ENCODE results near the gene ABCA13. TPM values are rescaled to one million over a fixed set of nuclear protein-coding genes. Genes with fewer than 3 reads are reported as not detected.

ABCA13 gene
- total RNA-seq, 2 experiments from 2014 or later, result not detected

GRCh38 chr7:48225101-48225500, 53.8 kb downstream of the ABCA13 start:
- ChIA-PET POLR2A (no interaction called here), CTCF (no interaction called here)
- Mint-ChIP-seq H3K4me3 (no peak overlapping the region), H3K27me3 (peaks cover 8% of the 10 kb centered on the region), H3K27ac (no peak overlapping the region), H3K4me1 (no peaks in the 10 kb centered on the region), H3K9me3 (no peaks in the 10 kb centered on the region), H3K36me3 (ENCODE audit: low read depth) (no peaks in the 10 kb centered on the region)
- DNase-seq, result no peak

- Mint-ChIP-seq H3K4me1 (no peaks in the 10 kb centered on the region), H3K9me3 (no peaks in the 10 kb centered on the region), H3K36me3 (ENCODE audit: low read depth) (no peaks in the 10 kb centered on the region), H3K27ac (no peak overlapping the region), H3K4me3 (no peak overlapping the region), H3K27me3 (peaks cover 5% of the 10 kb centered on the region)
- no peak for DNase-seq
- ChIA-PET CTCF (no interaction called here), POLR2A (no interaction called here)
Observed at GRCh38 chr7:48237354-48237753, 66.1 kb downstream of the ABCA13 start.

GRCh38 chr7:48242846-48243245, 71.6 kb downstream of the ABCA13 start:
- no peak for DNase-seq
- Mint-ChIP-seq H3K9me3 (no peaks in the 10 kb centered on the region), H3K27me3 (peaks cover 30% of the 10 kb centered on the region), H3K4me1 (no peaks in the 10 kb centered on the region), H3K4me3 (no peak overlapping the region), H3K36me3 (ENCODE audit: low read depth) (no peaks in the 10 kb centered on the region), H3K27ac (no peak overlapping the region)
- ChIA-PET POLR2A (no interaction called here), CTCF (no interaction called here)

- Mint-ChIP-seq H3K36me3 (ENCODE audit: low read depth) (no peaks in the 10 kb centered on the region), H3K4me3 (no peak overlapping the region), H3K4me1 (no peaks in the 10 kb centered on the region), H3K27me3 (peaks cover 30% of the 10 kb centered on the region), H3K9me3 (no peaks in the 10 kb centered on the region), H3K27ac (no peak overlapping the region)
- no peak for DNase-seq
- ChIA-PET POLR2A (no interaction called here), CTCF (no interaction called here)
Observed at GRCh38 chr7:48244864-48245271, 73.6 kb downstream of the ABCA13 start.

GRCh38 chr7:48245751-48246472, 74.7 kb downstream of the ABCA13 start:
- CTCF ChIA-PET, result no interaction called here
- H3K4me1 Mint-ChIP-seq, result no peaks in the 10 kb centered on the region
- H3K36me3 Mint-ChIP-seq (ENCODE audit: low read depth), result no peaks in the 10 kb centered on the region
- H3K9me3 Mint-ChIP-seq, result no peaks in the 10 kb centered on the region
- H3K27ac Mint-ChIP-seq, result no peak overlapping the region
- no peak overlapping the region for H3K4me3 Mint-ChIP-seq
- peaks cover 32% of the 10 kb centered on the region for H3K27me3 Mint-ChIP-seq
- DNase-seq, result no peak
- POLR2A ChIA-PET, result no interaction called here

GRCh38 chr7:48249166-48249565, 77.9 kb downstream of the ABCA13 start:
- H3K27ac Mint-ChIP-seq, result no peak overlapping the region
- peaks cover 16% of the 10 kb centered on the region for H3K27me3 Mint-ChIP-seq
- H3K4me3 Mint-ChIP-seq, result no peak overlapping the region
- H3K36me3 Mint-ChIP-seq (ENCODE audit: low read depth), result no peaks in the 10 kb centered on the region
- DNase-seq, result no peak
- H3K4me1 Mint-ChIP-seq, result peaks cover 9% of the 10 kb centered on the region
- ChIA-PET CTCF (no interaction called here), POLR2A (no interaction called here)
- H3K9me3 Mint-ChIP-seq, result no peaks in the 10 kb centered on the region

GRCh38 chr7:48250441-48250951, 79.2 kb downstream of the ABCA13 start:
- Mint-ChIP-seq H3K36me3 (ENCODE audit: low read depth) (no peaks in the 10 kb centered on the region), H3K4me1 (peaks cover 15% of the 10 kb centered on the region), H3K9me3 (no peaks in the 10 kb centered on the region), H3K27me3 (peaks cover 10% of the 10 kb centered on the region), H3K27ac (no peak overlapping the region), H3K4me3 (no peak overlapping the region)
- ChIA-PET CTCF (no interaction called here), POLR2A (no interaction called here)
- no peak for DNase-seq

- CTCF ChIA-PET, result no interaction called here
- H3K4me3 Mint-ChIP-seq, result no peak overlapping the region
- H3K27me3 Mint-ChIP-seq, result peaks cover 6% of the 10 kb centered on the region
- peaks cover 15% of the 10 kb centered on the region for H3K4me1 Mint-ChIP-seq
- H3K9me3 Mint-ChIP-seq, result no peaks in the 10 kb centered on the region
- DNase-seq, result no peak
- H3K27ac Mint-ChIP-seq, result no peak overlapping the region
- H3K36me3 Mint-ChIP-seq (ENCODE audit: low read depth), result no peaks in the 10 kb centered on the region
- POLR2A ChIA-PET, result no interaction called here
Observed at GRCh38 chr7:48251766-48252165, 80.5 kb downstream of the ABCA13 start.

GRCh38 chr7:48252995-48253394, 81.7 kb downstream of the ABCA13 start:
- Mint-ChIP-seq H3K4me3 (no peak overlapping the region), H3K36me3 (ENCODE audit: low read depth) (no peaks in the 10 kb centered on the region), H3K27me3 (peaks cover 9% of the 10 kb centered on the region), H3K4me1 (peaks cover 16% of the 10 kb centered on the region), H3K9me3 (no peaks in the 10 kb centered on the region), H3K27ac (no peak overlapping the region)
- CTCF ChIA-PET, result no interaction called here
- POLR2A ChIA-PET, result no interaction called here
- DNase-seq, result no peak

GRCh38 chr7:48255046-48255445, 83.8 kb downstream of the ABCA13 start:
- Mint-ChIP-seq H3K4me1 (peaks cover 16% of the 10 kb centered on the region), H3K27me3 (peaks cover 8% of the 10 kb centered on the region), H3K4me3 (no peak overlapping the region), H3K9me3 (no peaks in the 10 kb centered on the region), H3K27ac (no peak overlapping the region), H3K36me3 (ENCODE audit: low read depth) (no peaks in the 10 kb centered on the region)
- CTCF ChIA-PET, result interaction anchor here (1.2 kb wide), 1 partner anchor 100 kb away, joined by 3 read pairs; no protein-coding TSS in a partner anchor
- POLR2A ChIA-PET, result no interaction called here
- DNase-seq, result no peak

GRCh38 chr7:48259463-48260280, 88.4 kb downstream of the ABCA13 start:
- H3K4me1 Mint-ChIP-seq, result peaks cover 6% of the 10 kb centered on the region
- no peak for DNase-seq
- no peaks in the 10 kb centered on the region for H3K36me3 Mint-ChIP-seq (ENCODE audit: low read depth)
- ChIA-PET CTCF (no interaction called here), POLR2A (no interaction called here)
- H3K9me3 Mint-ChIP-seq, result no peaks in the 10 kb centered on the region
- H3K27me3 Mint-ChIP-seq, result peaks cover 12% of the 10 kb centered on the region
- no peak overlapping the region for H3K4me3 Mint-ChIP-seq
- no peak overlapping the region for H3K27ac Mint-ChIP-seq

GRCh38 chr7:48261696-48262095, 90.4 kb downstream of the ABCA13 start:
- ChIA-PET CTCF (no interaction called here), POLR2A (no interaction called here)
- no peaks in the 10 kb centered on the region for H3K36me3 Mint-ChIP-seq (ENCODE audit: low read depth)

GRCh38 chr7:48262606-48263310, 91.5 kb downstream of the ABCA13 start:
- no peak overlapping the region for H3K27ac Mint-ChIP-seq
- no peak for DNase-seq
- ChIA-PET CTCF (interaction anchor here (0.5 to 0.6 kb wide), 2 partner anchors 333 to 1267 kb away, joined by 3 to 4 read pairs; no protein-coding TSS in a partner anchor), POLR2A (no interaction called here)
- no peaks in the 10 kb centered on the region for H3K36me3 Mint-ChIP-seq (ENCODE audit: low read depth)
- H3K4me1 Mint-ChIP-seq, result no peaks in the 10 kb centered on the region
- H3K9me3 Mint-ChIP-seq, result no peaks in the 10 kb centered on the region
- H3K27me3 Mint-ChIP-seq, result peaks cover 10% of the 10 kb centered on the region
- no peak overlapping the region for H3K4me3 Mint-ChIP-seq

More at GRCh38 chr7:48261696-48262095, 90.4 kb downstream of the ABCA13 start:
- Mint-ChIP-seq H3K4me1 (peaks cover 1% of the 10 kb centered on the region), H3K27me3 (peaks cover 15% of the 10 kb centered on the region), H3K27ac (no peak overlapping the region), H3K4me3 (no peak overlapping the region), H3K9me3 (no peaks in the 10 kb centered on the region)
- no peak for DNase-seq
